UCSD-AML1 (cell line): ENCODE results near the gene WNT5A.

Experiments
- DNase-seq: peaks from one replicate; lab custom pipeline; 2025; ENCODE audit not compliant: unreplicated experiment; lab: John Stamatoyannopoulos, UW

WNT5A gene

DNA sequence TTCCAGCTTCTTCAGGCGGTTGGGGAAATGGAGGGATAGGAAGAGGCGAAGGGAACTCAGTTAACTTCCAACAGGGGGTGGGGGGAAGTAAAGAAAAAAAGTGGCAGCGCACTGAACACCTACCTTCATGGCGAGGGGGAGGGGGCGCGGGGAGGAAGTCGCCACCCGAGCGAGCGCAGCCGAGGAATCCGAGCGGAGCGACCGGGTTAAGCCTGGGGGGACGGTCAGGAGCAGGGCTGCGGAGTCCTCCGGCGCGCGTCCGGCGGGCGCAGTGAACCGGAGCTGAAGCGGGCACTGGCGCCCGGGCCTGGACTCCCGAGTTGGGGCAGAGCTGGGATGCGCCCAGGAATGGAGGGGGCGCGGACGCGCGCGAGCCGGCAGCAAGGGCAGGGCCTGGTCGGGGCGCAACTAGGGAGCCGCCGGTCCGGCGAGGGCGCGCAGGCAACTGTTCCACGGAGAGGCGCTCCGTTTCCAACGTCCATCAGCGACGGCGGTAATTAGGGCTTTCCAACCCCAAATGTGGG lies at the start of gene WNT5A:
WNT5A (minus strand) TSS at position 450 of the 524 bp plus-strand sequence; CDS start at position 129, 321 bp downstream.
- DNase-seq, result no peak

DNA sequence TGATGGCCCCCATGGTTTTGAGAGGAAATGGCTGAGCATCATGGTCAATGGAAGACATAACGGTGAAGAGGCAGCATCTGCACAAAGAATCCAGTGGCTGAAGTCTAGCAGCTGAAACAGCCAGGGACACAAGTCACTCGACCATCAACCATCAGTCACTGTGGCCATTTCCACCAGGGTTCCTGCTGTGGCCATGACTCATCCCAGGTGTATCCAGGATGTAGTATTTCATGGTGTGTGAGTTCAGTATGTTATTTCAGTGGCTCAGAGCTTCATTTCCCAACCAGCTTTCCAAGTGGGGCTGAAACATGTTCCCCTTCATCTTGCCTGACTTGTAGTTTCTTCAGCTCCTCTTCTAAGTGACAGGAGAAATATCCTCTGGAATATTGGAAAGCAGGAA lies 47.8 kb upstream of the WNT5A start:
- no peak for DNase-seq

DNA sequence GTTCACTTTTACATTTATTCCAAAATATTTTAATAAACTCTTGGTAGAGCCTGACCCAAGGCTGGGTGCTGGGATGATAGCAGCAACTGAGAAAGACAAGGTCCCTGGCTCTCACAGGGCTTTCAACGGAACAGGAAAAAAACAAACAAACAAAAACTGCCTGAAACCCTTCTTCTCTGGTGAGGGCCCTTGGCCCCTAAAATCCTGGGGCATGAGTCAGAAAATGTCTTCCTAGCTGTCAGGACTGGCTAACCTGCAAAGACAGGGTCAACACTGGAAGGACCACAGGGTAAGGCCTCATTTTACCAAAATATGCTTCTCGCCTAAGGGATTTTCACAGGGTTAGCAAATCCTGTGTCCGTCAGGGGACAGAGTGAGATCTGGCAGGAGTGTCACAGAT lies 45.7 kb upstream of the WNT5A start:
- DNase-seq, result no peak

DNA sequence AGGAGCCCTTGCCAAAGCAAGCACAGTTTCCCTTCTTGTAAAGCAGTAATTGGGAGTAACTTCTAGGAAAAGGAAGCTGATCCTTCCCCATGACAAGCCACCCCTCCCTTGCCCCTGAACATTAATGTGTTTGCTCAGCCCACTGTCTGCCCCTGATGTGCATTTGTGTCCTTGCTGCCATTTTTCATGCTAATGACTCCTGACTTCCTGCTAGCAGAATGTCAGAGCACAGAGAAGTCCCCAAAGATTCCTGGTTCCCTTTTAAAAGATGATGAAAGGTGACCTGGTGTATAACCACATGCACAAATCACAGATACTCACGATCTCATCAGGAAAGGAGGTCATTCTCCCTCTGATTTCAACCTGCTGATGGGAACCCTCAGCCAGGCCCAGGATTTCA lies 44.2 kb upstream of the WNT5A start:
- no peak for DNase-seq

DNA sequence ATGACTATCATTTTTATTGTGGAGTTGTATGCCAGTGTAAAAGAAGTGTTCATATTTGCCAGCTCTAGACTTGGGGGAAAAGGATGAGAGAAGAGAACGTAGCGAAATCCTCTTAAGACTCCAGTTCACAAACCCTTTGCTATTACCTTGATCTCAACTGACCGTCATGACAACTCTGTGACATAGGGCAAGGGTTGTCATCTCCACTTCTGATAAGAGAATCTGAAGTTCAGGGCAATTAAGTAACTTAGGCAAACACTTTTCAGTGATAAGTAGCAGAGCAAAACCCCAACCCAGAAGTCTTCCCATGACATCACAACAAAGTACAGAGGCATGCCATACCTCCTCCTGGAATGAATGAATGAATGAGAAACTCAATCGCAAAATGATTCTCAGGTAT lies 40.3 kb upstream of the WNT5A start:
- no peak for DNase-seq

DNA sequence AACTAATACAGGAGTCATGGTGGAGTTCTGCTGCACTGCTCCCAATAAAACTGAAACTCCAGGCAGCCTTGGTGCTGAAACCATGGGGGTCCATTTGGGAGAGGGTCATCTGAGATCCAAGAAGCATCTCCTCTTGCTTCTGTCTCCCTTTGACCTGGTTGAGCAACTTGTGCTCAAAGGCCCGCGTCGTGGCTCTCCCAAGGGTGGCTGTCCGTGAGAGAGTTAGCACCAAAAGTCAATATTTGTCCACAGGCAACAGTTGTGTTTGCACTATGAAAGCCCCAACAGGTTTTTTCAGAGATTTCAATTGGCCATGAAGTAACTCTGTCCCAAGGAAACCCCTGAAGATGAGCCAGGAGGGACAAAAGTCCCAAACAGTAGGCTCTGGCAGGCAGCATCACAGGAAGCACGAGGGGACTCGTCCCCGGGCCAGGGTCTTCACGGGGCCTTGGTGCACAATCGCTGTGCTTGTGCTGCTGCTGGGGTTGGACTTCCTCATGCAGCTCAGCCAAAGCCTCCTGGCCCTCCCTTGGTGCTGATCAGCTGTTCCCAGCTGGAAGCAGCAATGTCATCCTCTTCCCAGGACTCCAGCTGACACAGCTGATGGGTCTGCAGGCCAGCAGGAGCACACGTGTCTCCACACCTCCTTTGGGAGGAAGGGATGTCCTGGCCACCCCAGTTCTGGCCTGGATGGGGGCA lies 39.4 kb upstream of the WNT5A start:
- DNase-seq, result no peak

DNA sequence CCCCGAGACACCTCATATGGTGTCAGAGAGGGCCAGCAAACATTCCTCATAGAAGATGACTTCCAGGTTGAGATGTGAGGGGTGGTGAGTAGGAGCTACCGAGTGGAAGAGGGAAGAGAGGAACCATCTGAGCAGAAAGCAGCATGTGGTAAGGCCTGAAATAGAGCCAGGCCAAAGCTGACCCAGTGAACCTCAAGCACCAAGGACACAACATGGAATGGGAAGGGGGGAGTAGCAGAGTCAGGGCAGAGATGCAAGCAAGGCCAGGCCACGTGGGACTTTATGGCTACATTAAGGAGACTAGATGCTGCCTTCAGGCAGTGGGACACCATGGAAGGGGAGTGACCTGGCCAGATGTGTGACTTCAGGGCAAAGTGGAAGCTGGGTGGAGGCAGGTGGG lies 38.3 kb upstream of the WNT5A start:
- no peak for DNase-seq

DNA sequence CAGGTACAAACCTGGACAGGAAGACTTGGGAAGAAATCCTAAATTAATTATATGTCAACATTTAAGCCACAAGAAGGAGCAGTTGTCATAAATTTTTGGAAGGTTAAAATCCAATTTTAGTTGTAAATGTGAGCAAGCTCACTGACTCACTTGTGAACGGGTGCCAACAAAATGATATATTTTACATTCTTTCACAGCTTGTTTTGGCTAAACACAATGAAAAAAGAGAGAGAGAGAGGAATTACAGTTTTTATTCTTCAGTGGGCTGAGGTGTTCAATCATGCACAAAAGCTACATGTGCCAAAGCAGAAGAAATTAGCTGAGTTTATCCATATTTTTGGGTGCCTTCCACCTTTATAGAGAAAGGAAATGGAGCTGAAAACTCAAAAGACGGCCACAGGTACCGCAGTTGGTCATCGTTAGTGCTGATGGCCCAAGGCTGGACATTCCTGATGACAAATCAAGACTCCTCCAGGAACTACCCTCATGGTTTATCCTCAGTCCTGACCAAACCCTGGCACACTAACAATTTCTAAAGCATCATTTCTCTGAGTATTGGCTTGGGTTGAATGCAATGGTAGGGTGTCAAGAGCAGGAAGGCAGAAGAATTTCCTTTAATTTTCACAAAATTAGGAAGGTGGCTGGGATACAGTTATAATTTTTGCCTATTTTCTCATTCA lies 37.6 kb upstream of the WNT5A start:
- no peak for DNase-seq

DNA sequence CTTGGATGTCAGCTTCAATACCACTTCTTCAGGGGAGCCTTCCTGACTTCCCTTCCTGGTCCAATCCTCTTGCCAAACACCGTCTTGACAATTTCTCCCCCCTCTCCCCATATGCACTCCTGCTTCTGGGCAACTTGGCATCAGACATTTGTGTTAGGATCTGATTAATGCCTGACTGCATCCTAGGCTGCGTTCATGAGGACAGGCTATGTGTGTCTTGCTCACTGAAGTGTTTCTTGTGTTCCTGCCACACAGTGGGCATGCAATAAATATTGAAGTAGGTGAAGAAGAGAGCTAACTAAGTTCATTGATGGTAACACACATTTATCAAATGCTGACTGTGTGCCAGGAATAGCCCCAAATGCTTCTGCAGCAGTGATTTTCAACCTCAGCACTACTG lies 36.4 kb upstream of the WNT5A start:
- no peak for DNase-seq

DNA sequence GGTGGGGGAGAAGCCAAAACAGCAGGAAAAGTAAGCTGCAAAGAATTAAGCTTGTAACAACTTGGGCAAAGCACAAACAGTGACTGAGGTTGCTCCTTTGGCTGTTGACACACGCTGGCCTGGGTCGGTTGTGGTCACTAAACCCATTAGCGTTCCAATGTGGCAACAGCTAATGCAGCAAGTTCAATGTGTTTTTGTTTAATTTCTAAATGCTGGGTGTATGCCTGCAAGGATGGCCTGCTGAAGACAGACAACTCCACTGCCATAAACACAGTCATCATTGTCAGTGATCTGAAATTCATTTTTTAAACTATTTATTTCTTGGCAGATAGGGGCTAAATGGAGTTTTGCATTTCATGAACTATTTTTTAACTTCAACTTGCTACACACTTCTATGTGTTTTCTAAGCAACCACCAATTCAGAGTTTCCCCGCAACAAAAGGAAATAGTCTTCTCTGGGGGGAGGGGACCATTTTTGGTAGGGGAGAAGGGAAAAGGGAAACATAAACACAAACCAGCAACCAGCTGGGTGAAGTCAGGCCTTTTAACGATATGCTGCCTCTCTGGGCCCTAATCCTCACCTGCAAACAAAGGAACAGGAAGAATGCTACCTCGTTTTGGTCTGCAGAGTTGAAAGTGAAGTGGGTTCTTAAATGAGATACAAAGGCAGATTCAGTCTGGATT lies 34.8 kb upstream of the WNT5A start:
- DNase-seq, result no peak

DNA sequence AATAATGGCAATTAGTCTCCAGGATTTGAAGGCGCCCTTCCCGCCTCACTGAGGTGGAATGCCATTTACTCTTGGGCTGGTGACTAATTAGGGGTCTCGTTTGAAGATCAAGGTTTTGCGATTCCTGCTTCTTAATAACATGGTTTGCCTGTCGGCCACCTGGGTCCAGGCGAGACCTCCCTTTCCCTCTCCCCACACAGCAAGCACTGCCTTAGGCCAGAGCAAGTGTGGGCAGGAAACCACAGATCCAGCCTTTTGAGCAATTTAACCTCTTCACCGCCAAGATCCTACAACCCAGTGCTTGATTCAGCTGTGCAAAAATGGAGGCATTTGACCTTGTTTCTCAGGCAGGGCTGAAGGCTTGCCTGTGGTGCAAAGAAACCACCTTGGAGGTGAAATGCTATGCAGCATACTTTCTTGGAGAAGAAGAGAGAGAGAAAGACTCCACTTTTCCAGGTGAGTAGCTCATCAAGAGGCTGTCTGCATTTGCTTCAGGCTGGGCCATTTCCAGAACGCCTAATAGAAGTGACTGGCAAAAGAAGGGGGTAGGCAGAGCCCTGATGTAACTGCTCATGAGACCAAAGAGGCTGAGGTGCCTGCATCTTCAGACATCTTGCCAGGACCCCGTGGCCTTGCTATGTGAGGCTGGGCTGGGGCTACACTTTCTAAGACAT lies 34.1 kb upstream of the WNT5A start:
- DNase-seq, result no peak

DNA sequence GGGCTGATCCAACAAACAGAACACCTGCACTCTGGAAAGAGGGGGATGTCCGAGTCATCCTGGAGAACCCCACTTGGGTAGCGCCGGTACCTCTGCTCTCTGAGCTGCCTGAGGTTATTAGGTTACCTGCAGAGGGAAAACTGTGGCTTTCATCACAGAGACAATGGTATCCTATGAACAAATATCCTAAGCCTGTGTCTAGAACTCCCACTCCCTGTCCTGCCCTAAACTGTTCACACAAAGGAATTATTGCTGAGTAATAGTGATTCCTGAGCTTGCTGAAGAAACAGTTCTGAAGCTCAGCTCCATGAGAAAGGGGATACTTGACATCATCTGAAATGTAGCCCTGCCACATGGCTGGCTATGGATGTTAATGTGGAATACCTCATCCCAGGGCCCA lies 31.9 kb upstream of the WNT5A start:
- no peak for DNase-seq

DNA sequence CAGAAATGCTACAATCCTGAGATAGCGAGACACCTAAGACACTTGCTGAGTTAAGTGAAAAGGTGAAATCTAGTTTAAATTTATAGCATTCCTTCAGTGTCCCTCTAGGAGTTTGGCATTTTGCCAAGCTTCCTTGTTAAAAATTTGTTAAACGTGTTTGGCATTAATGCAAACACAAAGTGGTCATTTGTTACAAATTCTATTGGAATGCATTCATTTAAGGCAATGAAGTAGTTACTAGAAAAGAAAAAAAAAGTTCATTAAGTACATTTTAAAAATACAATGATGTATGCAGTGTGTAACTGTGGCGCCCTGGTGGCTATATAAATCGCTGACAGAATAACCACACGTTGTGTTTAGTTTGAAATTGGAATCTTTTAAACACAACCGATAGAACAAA lies 31.3 kb upstream of the WNT5A start:
- DNase-seq, result no peak

DNA sequence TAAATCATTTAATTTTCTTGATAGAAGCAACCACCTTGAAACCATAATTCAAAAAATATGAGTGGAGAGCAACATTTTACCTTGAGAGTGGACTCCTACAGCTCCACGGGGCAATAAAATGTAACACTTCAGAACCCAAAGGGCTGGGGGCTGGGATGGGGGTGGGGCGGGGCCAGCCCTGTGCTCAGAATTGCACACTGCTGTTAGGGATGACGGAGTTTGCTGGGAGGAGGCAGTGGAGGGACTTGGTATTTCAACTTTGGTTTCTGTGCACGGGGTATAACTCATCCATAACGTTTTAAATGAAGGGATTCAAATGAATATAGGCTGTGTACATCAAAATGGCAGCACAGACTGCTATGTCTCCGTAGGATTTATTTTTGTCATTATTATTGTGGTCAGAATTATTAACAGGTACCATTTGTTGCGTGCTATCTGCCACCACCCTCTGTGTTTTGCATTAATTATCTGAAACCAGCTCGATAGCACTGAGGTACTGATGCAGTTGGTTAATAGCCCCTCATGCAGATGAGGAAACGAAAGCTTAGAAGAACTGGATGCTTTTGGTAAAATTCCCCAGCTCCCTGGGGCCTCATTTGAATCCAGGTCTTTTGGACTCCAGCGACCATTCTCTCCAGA lies 29.4 kb upstream of the WNT5A start:
- DNase-seq, result no peak

DNA sequence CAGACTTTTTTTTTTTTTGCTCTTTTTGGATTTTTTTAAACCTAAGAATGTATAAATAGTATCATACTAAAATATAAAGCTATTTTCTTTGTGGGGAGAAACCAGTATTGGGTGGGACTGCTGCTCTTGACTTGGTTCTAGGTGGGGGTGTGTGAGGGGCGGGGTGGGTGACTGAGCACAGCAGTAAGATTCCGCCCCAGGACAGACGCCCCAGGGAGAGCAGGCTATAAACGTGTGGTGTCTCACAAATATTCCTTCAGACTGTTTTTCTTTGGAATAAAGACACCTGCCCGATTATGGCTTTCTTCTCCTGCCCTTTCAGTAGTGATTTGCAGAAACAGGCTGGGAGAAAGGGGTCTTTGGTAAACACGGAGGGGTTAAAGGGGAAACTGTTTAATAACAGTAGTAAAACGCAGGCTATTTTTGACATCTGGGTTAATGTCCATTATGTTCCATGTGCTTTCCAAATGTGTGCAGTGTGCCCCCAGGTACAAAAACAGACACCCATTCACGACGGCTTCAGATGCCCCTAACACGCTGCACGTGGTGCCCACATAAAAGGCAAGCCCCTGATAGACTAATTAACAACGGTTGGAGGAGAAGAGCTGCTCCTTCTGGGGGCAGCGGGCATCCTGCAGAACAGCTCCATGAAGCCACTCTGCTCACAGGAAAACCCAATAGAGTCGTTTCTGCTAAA lies 28.6 kb upstream of the WNT5A start:
- DNase-seq, result no peak

DNA sequence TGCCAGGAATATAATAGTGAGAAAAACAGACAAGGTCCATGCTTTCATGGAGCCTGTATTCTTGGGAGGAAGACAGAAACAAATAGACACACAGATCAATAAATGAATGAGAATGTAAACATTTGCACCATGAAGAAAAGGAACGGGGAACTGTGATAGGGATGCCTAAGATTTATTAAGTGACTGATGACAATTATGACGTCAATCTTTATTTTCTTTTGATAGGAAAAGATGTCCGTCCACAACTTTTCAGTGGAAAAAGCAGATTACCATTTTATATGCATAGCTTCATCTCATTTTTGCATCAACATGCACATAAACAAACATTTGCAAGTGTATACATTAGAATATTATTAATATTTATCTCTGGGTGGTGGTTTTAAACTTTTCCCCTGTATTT lies 27.9 kb upstream of the WNT5A start:
- no peak for DNase-seq

DNA sequence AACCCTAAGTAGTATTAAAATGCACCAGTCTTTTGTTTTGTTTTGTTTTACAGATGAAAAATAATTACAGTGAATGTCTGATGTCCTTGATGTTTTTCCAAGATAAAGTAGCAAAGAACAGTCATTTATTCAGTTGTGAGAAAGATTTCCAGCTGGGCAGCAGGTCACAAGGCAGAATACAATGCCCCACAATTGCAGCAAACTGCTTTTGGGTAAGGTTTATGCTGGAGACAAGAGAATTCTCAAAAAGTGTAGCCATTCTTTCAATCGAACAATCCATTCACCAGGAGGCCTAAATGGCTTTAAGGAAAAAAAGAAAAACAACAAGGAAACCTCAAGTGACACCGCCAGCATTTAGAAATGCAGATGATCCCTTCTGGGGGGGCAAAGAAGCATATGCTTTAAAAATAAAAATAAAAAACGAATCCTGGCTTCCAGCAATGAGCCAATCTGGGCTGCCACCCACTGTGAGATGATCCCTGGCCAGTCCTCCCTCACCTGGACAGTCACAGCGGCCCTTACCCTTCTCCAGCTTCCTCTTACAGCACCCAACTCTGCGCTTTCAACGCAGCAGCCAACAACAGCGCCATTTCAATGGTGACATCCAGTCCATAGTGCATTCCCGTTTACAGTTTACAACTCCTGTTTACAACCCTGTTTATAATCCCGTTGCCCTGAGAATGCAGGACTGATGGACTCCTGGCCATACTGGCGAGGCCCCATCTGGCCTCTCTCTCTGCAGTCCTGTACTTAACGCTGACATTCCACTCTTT lies 25.7 kb upstream of the WNT5A start:
- no peak for DNase-seq

DNA sequence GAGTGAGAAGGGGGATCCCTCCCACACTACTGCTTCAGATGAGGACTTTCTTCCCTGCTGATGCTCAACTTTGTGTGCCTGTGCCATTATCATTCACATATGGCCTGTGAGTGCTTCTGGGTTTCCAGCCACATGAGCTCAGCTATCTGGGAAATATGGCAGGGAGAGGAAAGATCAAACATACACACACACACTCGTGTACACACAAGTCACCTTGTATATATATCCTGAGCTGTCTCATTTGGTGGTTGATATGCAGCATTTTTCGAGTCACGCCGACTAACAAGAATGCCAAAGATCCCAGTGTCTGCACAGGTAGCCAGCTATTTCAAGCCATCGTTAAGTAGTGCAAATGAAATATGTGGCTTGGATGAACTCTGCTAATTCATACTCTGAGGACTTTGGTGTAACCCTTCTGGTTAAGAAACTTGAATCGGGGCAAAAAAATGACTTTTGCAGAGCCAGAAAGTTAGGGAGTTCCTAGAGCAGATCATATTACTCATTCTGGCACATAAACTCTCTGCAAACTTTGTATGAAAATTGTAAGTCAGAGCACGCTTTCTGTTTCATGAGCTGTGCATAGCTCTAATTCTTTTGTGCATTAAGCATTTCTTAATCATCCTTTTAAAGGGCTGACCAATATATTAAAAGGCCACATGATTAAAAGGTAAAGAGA lies 24.9 kb upstream of the WNT5A start:
- no peak for DNase-seq

DNA sequence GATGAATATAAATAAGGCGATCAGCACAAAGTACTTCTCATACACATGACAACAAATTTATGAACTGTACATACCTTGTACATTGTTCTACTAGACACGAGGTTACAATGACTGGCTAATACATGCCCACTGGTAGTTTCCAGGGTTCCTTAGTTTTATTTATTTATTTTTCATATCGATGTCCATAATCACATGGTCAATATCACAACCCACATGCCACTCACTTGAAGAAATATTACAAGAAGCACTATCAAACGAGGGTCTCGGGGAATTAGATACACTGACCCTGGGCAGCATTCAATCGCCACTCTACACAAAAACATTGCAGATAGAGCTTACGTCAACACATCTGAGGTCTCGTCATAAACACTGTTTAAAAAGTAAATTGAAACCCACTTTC lies 21.2 kb upstream of the WNT5A start:
- no peak for DNase-seq
